ENCODE data around the gene SLC47A2. TPM values are rescaled to one million over a fixed set of nuclear protein-coding genes. Genes with fewer than 3 reads are reported as not detected.
"Not testable (repeated sequence)": the region's sequence is repeated elsewhere in the genome, so short reads cannot be mapped to it uniquely, and the experiment has no call there.

SLC47A2 gene
- total RNA-seq, 1 donor: not detected

- no peak for DNase-seq (ENCODE audit: low read depth)
These were observed 12.4 kb downstream of the SLC47A2 start for GRCh38 chr17:19703828-19704613.

DNA sequence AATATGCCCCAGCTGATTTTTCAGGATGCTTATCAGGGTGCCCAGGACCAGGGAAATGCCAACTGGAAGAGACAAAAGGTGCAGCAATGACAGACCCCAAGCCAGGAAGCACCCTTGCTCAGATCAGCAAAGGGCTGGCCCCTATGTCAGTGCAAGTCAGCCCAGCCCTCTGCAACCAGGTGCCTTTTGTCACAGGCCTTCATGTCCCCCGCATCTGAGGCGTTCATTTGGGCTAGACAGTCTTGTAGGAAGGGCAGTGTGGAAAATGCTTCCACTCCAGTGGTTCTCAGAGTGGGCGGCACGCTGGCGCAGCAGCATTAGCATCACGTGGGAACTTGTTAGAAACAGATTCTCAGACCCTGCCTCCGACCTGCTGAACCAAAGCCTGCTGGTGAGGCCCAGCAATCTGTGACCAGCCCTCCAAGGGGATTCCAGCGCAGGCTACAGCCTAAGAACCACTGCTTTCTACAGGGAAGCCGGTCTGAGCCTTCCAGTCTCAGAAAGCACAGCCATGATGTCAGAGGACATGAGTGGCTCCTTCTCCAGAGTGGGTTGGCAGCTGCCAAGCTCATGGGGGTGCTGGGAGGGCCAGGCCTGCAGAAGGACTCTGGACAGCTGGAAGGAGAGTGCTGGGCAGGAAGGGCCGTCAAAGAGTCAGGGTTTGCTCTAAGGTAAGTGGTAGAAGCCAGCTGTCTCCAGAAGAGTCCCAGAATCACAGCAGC lies 13.1 kb downstream of the SLC47A2 start:
- TF ChIP-seq, protein P1, sequence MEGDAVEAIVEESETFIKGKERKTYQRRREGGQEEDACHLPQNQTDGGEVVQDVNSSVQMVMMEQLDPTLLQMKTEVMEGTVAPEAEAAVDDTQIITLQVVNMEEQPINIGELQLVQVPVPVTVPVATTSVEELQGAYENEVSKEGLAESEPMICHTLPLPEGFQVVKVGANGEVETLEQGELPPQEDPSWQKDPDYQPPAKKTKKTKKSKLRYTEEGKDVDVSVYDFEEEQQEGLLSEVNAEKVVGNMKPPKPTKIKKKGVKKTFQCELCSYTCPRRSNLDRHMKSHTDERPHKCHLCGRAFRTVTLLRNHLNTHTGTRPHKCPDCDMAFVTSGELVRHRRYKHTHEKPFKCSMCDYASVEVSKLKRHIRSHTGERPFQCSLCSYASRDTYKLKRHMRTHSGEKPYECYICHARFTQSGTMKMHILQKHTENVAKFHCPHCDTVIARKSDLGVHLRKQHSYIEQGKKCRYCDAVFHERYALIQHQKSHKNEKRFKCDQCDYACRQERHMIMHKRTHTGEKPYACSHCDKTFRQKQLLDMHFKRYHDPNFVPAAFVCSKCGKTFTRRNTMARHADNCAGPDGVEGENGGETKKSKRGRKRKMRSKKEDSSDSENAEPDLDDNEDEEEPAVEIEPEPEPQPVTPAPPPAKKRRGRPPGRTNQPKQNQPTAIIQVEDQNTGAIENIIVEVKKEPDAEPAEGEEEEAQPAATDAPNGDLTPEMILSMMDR (IDR thresholded peaks at IDR 0.05; ENCODE audit: insufficient read depth, low read length): no peak
- no peak for DNase-seq (ENCODE audit: low read depth)

More at GRCh38 chr17:19703828-19704613, 12.4 kb downstream of the SLC47A2 start:
- no peak overlapping the region for H3K4me3 ChIP-seq (ENCODE audit: low read depth, low read length)
- TF ChIP-seq, protein P1 (IDR thresholded peaks at IDR 0.05; ENCODE audit: insufficient read depth, low read length): no peak

GRCh38 chr17:19702217-19702641 lies 14.2 kb downstream of the SLC47A2 start:
- TF ChIP-seq, protein P1 (IDR thresholded peaks at IDR 0.05; ENCODE audit: insufficient read depth, low read length): no peak
- no peak overlapping the region for H3K4me3 ChIP-seq (ENCODE audit: low read depth, low read length)
- no peak for DNase-seq (ENCODE audit: low read depth)

More for the DNA sequence above, 13.1 kb downstream of the SLC47A2 start:
- H3K4me3 ChIP-seq (ENCODE audit: low read depth, low read length): no peak overlapping the region

- no peak overlapping the region for H3K4me3 ChIP-seq (ENCODE audit: low read depth, low read length)
- no peak for DNase-seq (ENCODE audit: low read depth)
- TF ChIP-seq, protein P1 (IDR thresholded peaks at IDR 0.05; ENCODE audit: insufficient read depth, low read length): no peak
These were observed 29.8 kb downstream of the SLC47A2 start for GRCh38 chr17:19686400-19687090.

GRCh38 chr17:19684909-19685580 lies 31.3 kb downstream of the SLC47A2 start:
- H3K4me3 ChIP-seq (ENCODE audit: low read depth, low read length); DNase-seq (ENCODE audit: low read depth): not testable (repeated sequence)

GRCh38 chr17:19683117-19683516 lies 33.3 kb downstream of the SLC47A2 start:
- no peak for DNase-seq (ENCODE audit: low read depth)
- no peak overlapping the region for H3K4me3 ChIP-seq (ENCODE audit: low read depth, low read length)
- TF ChIP-seq, protein P1 (IDR thresholded peaks at IDR 0.05; ENCODE audit: insufficient read depth, low read length): no peak

All from fibroblast of the aortic adventitia (primary cell).